Measurements from ENCODE around the gene POLR1G. TPM values are rescaled to one million over a fixed set of nuclear protein-coding genes. Genes with fewer than 3 reads are reported as not detected.
A peak's percentile ranks its signal among the peaks of the same experiment; 100 is the strongest.

The POLR1G gene
- total and polyA plus RNA-seq, 2 donors from 2014 or later = 2.4 to 3.9 TPM

GRCh38 chr19:45450012-45450333, 43.5 kb downstream of the POLR1G start:
- H3K27ac ChIP-seq (ENCODE audit: low read depth in 2 of 2, low read length in 2 of 2) = peak overlapping the region in 1 of 2 donors; percentile 22
- intact Hi-C loops (cut with DNase I) = no loop called here

GRCh38 chr19:45451131-45451849, 44.8 kb downstream of the POLR1G start:
- H3K4me3 ChIP-seq (ENCODE audit: low read length in 3 of 3) = peak overlapping the region; percentile 53 to 81 (median 61)
- no peaks in the 10 kb centered on the region for H3K9me3 ChIP-seq (ENCODE audit: control insufficient read depth in 2 of 3, insufficient read depth in 1 of 3, low read length in 3 of 3)
- peak in 3 of 5 donors; percentile 59 to 81 (median 71) for DNase-seq
- H3K27me3 ChIP-seq (ENCODE audit: control insufficient read depth, insufficient read depth, low read length) = no peaks in the 10 kb centered on the region
- no peak for FAIRE-seq
- intact Hi-C loops (cut with DNase I) = no loop called here
- H3K9ac ChIP-seq (ENCODE audit: low read length in 3 of 3) = peak overlapping the region; percentile 43 to 79 (median 64)
- H3K27ac ChIP-seq (ENCODE audit: low read depth in 2 of 2, low read length in 2 of 2) = peak overlapping the region; percentile 16 to 85
- H3K4me1 ChIP-seq (ENCODE audit: control insufficient read depth in 2 of 3, insufficient read depth in 2 of 3, low read depth in 1 of 3, low read length in 3 of 3) = peaks cover 0 to 17% (median 0%) of the 10 kb centered on the region in 3 donors
- TF ChIP-seq CTCF (IDR thresholded peaks at IDR 0.05; ENCODE audit: borderline replicate concordance, extremely low read depth, insufficient read depth) = no peak
- no peaks in the 10 kb centered on the region for H3K36me3 ChIP-seq (ENCODE audit: control insufficient read depth in 2 of 3, insufficient read depth in 3 of 3, low read length in 3 of 3)

More at GRCh38 chr19:45450012-45450333, 43.5 kb downstream of the POLR1G start:
- FAIRE-seq (no peak), DNase-seq (no peak)
- peak overlapping the region; percentile 53 to 78 (median 73) for H3K4me3 ChIP-seq (ENCODE audit: low read length in 3 of 3)
- H3K4me1 ChIP-seq (ENCODE audit: control insufficient read depth in 2 of 3, insufficient read depth in 2 of 3, low read depth in 1 of 3, low read length in 3 of 3) = peaks cover 0 to 6% (median 0%) of the 10 kb centered on the region in 3 donors
- H3K9ac ChIP-seq (ENCODE audit: low read length in 3 of 3) = peak overlapping the region in 2 of 3 donors; percentile 61 to 86
- no peaks in the 10 kb centered on the region for H3K36me3 ChIP-seq (ENCODE audit: control insufficient read depth in 2 of 3, insufficient read depth in 3 of 3, low read length in 3 of 3)
- no peaks in the 10 kb centered on the region for H3K9me3 ChIP-seq (ENCODE audit: control insufficient read depth in 2 of 3, insufficient read depth in 1 of 3, low read length in 3 of 3)
- no peak for TF ChIP-seq CTCF (IDR thresholded peaks at IDR 0.05; ENCODE audit: borderline replicate concordance, extremely low read depth, insufficient read depth)
- no peaks in the 10 kb centered on the region for H3K27me3 ChIP-seq (ENCODE audit: control insufficient read depth, insufficient read depth, low read length)

- no peaks in the 10 kb centered on the region for H3K36me3 ChIP-seq (ENCODE audit: control insufficient read depth in 2 of 3, insufficient read depth in 3 of 3, low read length in 3 of 3)
- TF ChIP-seq CTCF (IDR thresholded peaks at IDR 0.05; ENCODE audit: borderline replicate concordance, extremely low read depth, insufficient read depth) = no peak
- H3K27me3 ChIP-seq (ENCODE audit: control insufficient read depth, insufficient read depth, low read length) = no peaks in the 10 kb centered on the region
- H3K4me3 ChIP-seq (ENCODE audit: low read length in 3 of 3) = peak overlapping the region in 1 of 3 donors; percentile 81
- H3K9ac ChIP-seq (ENCODE audit: low read length in 3 of 3) = no peak overlapping the region
- peaks cover 0 to 17% (median 0%) of the 10 kb centered on the region in 3 donors for H3K4me1 ChIP-seq (ENCODE audit: control insufficient read depth in 2 of 3, insufficient read depth in 2 of 3, low read depth in 1 of 3, low read length in 3 of 3)
- H3K9me3 ChIP-seq (ENCODE audit: control insufficient read depth in 2 of 3, insufficient read depth in 1 of 3, low read length in 3 of 3) = no peaks in the 10 kb centered on the region
- H3K27ac ChIP-seq (ENCODE audit: low read depth in 2 of 2, low read length in 2 of 2) = no peak overlapping the region
- intact Hi-C loops (cut with DNase I) = no loop called here
- DNase-seq = no peak
- no peak for FAIRE-seq
These were observed 45.5 kb downstream of the POLR1G start for GRCh38 chr19:45451850-45452387.

Data from kidney (tissue), 14 donors.